ENCODE results near the gene NCOA5. TPM values are rescaled to one million over a fixed set of nuclear protein-coding genes. Genes with fewer than 3 reads are reported as not detected.

Gene NCOA5
- total and polyA plus RNA-seq, 7 donors: 10.6 to 39.2 (median 22.4) TPM

DNA sequence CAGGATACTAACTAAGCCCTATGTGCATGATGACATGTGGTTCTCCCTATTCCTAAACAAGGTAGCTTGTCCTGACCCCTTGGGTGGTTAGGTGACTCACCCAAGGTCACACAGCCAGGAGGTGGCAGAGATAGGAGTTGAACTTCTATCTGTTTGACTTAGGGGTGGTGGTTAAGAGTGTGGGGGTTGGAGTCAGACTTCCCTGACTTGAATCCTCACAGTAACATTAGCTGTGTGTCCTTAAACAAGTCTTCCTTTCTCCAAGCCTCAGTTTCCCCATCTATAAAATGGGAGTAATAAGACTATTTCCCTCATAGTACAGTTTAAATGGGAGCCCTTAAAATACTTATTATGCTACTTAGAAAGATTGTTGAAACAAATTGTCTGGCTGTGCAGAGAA, 38.9 kb downstream of the NCOA5 start:
- TF ChIP-seq POLR2A (IDR thresholded peaks at IDR 0.05): no peak
- intact Hi-C loops (cut with DNase I): no loop called here
- no peak for DNase-seq
- Histone ChIP-seq H3K4me3 (no peak overlapping the region), H3K9me3 (no peaks in the 10 kb centered on the region), H3K27me3 (peaks cover 0 to 25% (median 0%) of the 10 kb centered on the region in 3 donors), H3K36me3 (no peaks in the 10 kb centered on the region), H3K4me1 (no peaks in the 10 kb centered on the region), H3K27ac (no peak overlapping the region)

DNA sequence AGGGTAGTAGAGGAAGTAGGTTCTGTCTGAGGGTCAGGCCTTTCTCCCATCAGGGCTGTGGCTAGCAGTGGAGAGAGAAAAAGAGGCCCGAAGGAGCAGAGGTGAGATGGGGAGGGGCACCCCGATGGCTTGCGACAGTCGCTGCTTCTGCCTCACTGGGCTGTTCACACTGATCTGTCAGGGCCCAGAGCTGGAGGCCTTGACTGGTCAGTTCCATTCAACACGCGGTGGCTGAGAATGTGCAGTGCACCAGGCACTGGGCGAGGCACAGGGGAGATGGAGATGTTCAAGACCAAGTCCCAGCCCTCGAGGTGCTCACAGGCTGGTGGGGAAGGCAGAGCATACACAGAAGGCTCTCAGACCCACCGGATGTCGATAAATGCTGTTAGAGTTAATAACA, 39.3 kb downstream of the NCOA5 start:
- no peaks in the 10 kb centered on the region for H3K4me1 ChIP-seq
- intact Hi-C loops (cut with DNase I): no loop called here
- peak; percentile 29 for DNase-seq
- no peak overlapping the region for H3K4me3 ChIP-seq
- H3K36me3 ChIP-seq: no peaks in the 10 kb centered on the region
- TF ChIP-seq POLR2AphosphoS5 (IDR thresholded peaks at IDR 0.05): no peak
- TF ChIP-seq, protein P1, sequence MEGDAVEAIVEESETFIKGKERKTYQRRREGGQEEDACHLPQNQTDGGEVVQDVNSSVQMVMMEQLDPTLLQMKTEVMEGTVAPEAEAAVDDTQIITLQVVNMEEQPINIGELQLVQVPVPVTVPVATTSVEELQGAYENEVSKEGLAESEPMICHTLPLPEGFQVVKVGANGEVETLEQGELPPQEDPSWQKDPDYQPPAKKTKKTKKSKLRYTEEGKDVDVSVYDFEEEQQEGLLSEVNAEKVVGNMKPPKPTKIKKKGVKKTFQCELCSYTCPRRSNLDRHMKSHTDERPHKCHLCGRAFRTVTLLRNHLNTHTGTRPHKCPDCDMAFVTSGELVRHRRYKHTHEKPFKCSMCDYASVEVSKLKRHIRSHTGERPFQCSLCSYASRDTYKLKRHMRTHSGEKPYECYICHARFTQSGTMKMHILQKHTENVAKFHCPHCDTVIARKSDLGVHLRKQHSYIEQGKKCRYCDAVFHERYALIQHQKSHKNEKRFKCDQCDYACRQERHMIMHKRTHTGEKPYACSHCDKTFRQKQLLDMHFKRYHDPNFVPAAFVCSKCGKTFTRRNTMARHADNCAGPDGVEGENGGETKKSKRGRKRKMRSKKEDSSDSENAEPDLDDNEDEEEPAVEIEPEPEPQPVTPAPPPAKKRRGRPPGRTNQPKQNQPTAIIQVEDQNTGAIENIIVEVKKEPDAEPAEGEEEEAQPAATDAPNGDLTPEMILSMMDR (IDR thresholded peaks at IDR 0.05): no peak
- TF ChIP-seq POLR2A (IDR thresholded peaks at IDR 0.05): no peak
- no peak for TF ChIP-seq EP300 (IDR thresholded peaks at IDR 0.05)
- H3K27ac ChIP-seq: no peak overlapping the region
- H3K9me3 ChIP-seq: no peaks in the 10 kb centered on the region
- H3K27me3 ChIP-seq: peaks cover 0 to 21% (median 0%) of the 10 kb centered on the region in 3 donors
- WGBS, 2 donors: 62 to 65% methylated on average over 10 of the region's 10 CpGs

DNA sequence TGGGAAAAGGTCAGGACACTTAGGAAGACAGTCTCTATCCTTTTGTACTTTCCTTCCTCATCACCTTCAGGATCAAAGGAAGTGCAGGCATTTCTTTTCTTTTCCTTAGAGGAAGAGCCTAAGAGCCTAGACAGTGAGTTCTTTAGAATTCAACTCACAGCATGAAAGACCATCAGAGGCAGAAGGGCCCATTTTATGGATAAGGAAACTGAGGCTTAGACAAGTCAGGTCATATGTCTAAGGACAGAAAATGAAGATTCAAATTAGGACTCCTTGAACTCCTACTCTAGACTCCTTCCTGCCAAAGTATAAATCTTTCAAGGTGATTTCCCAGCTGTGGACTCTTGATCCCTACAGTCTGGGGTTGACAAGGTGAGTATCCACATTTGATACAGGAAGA, 39.9 kb downstream of the NCOA5 start:
- no peak overlapping the region for H3K27ac ChIP-seq
- H3K4me1 ChIP-seq: no peaks in the 10 kb centered on the region
- no peak overlapping the region for H3K4me3 ChIP-seq
- H3K27me3 ChIP-seq: peaks cover 0 to 21% (median 0%) of the 10 kb centered on the region in 3 donors
- H3K36me3 ChIP-seq: no peaks in the 10 kb centered on the region
- intact Hi-C loops (cut with DNase I): no loop called here
- no peaks in the 10 kb centered on the region for H3K9me3 ChIP-seq
- TF ChIP-seq POLR2A (IDR thresholded peaks at IDR 0.05) (no peak), POLR2AphosphoS5 (IDR thresholded peaks at IDR 0.05) (no peak), EP300 (IDR thresholded peaks at IDR 0.05) (no peak)
- TF ChIP-seq, protein P1 (IDR thresholded peaks at IDR 0.05): no peak
- no peak for DNase-seq

DNA sequence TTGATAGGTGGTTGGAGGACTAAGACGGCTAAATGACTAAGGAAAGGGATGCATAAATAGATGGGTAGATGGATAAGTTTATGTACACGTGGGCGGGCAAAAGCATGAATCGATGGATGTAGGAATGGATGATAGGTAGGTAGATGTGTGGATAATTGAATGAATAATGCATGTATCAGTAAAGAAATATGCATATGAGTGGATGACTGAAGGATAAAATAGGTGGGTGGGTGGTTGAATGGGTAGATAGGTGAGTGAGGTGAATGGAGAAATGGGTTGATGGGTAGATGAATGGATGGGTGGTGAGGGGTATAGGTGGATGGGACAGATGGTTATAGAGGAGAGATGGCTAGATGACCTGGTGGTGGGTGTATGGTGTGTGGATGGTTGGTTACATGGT, 40.6 kb downstream of the NCOA5 start:
- no peaks in the 10 kb centered on the region for H3K4me1 ChIP-seq
- intact Hi-C loops (cut with DNase I): no loop called here
- 92 to 93% methylated on average over 4 of the region's 4 CpGs for WGBS, 2 donors
- TF ChIP-seq POLR2AphosphoS5 (IDR thresholded peaks at IDR 0.05) (no peak), POLR2A (IDR thresholded peaks at IDR 0.05) (no peak), EP300 (IDR thresholded peaks at IDR 0.05) (no peak)
- TF ChIP-seq, protein P1 (IDR thresholded peaks at IDR 0.05): no peak
- no peak overlapping the region for H3K27ac ChIP-seq
- H3K9me3 ChIP-seq: no peaks in the 10 kb centered on the region
- H3K4me3 ChIP-seq: no peak overlapping the region
- peaks cover 0 to 21% (median 0%) of the 10 kb centered on the region in 3 donors for H3K27me3 ChIP-seq
- no peaks in the 10 kb centered on the region for H3K36me3 ChIP-seq
- no peak for DNase-seq

DNA sequence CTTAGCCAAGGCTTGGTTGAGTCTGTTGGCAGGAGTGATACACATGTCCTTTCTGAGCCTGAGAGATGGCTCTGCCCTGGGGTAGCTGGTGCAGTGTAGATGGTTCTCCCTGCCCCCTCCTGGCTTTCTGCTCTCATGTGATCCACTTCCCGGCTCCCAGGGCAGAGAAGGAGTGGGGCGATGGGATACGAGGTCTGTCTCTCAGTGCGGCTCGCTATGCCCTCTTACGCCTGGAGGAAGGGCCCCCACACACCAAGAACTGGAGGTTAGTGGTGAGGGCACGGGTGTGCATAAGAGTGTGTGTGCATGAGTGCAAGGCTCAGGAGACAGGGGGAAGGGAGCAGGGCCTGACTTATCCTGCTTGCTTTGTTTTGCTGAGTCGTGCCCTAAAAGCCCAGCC, 41.9 kb downstream of the NCOA5 start:
- DNase-seq: no peak
- no peaks in the 10 kb centered on the region for H3K9me3 ChIP-seq
- 72 to 73% methylated on average over 8 of the region's 8 CpGs for WGBS, 2 donors
- no peaks in the 10 kb centered on the region for H3K36me3 ChIP-seq
- no peak overlapping the region for H3K4me3 ChIP-seq
- intact Hi-C loops (cut with DNase I): no loop called here
- no peak for TF ChIP-seq POLR2A (IDR thresholded peaks at IDR 0.05)
- TF ChIP-seq, protein P1 (IDR thresholded peaks at IDR 0.05): no peak
- no peak for TF ChIP-seq POLR2AphosphoS5 (IDR thresholded peaks at IDR 0.05)
- TF ChIP-seq EP300 (IDR thresholded peaks at IDR 0.05): no peak
- no peak overlapping the region for H3K27ac ChIP-seq
- H3K27me3 ChIP-seq: peaks cover 0 to 29% (median 0%) of the 10 kb centered on the region in 3 donors
- H3K4me1 ChIP-seq: no peaks in the 10 kb centered on the region
